WERI-Rb-1 (cell line): Measurements from ENCODE around the gene ARID1B.

Experiments used
- DNase-seq: peaks from one replicate; pipeline ENCODE4 v3.0.0-alpha.2; 2020
- H3K27ac ChIP-seq: fragments of 250-450 bp; sonication (Bioruptor Pico); 2 replicates; pipeline ENCODE4 v1.5.1; 2020; ENCODE audit warnings: mild to moderate bottlenecking, moderate library complexity
- H3K27me3 ChIP-seq: fragments of 250-450 bp; sonication (Bioruptor Pico); 2 replicates; pipeline ENCODE4 v1.5.1; 2021; ENCODE audit warnings: mild to moderate bottlenecking, low read depth, moderate library complexity; ENCODE audit not compliant: insufficient read depth, severe bottlenecking
- H3K36me3 ChIP-seq: fragments of 250-450 bp; sonication (Bioruptor Pico); 2 replicates; pipeline ENCODE4 v1.5.1; 2020; ENCODE audit warnings: mild to moderate bottlenecking, moderate library complexity
- H3K4me3 ChIP-seq: 2 replicates; pipeline ENCODE4 v1.5.1; 2011; ENCODE audit warnings: low read depth, mild to moderate bottlenecking, control low read depth, low read length
- H3K9me3 ChIP-seq: fragments of 250-450 bp; sonication (Bioruptor Pico); 2 replicates; pipeline ENCODE4 v1.5.1; 2021; ENCODE audit warnings: mild to moderate bottlenecking, moderate library complexity; ENCODE audit not compliant: severe bottlenecking
- CTCF ChIP-seq: IDR thresholded peaks from 2 replicates; pipeline ENCODE4 v1.5.1; 2011; ENCODE audit warnings: low read depth, mild to moderate bottlenecking, control low read depth, inconsistent platforms, low read length

Gene ARID1B

GRCh38 chr6:156989159-156989806, 212.1 kb downstream of the ARID1B start:
- H3K9me3 ChIP-seq, result no peaks in the 10 kb centered on the region
- no peak for DNase-seq
- no peak for TF ChIP-seq CTCF
- no peaks in the 10 kb centered on the region for H3K36me3 ChIP-seq
- no peak overlapping the region for H3K27ac ChIP-seq
- no peak overlapping the region for H3K4me3 ChIP-seq
- H3K27me3 ChIP-seq, result no peaks in the 10 kb centered on the region

- Histone ChIP-seq H3K27me3 (no peaks in the 10 kb centered on the region), H3K27ac (no peak overlapping the region), H3K36me3 (no peaks in the 10 kb centered on the region), H3K4me3 (no peak overlapping the region), H3K9me3 (no peaks in the 10 kb centered on the region)
- TF ChIP-seq CTCF, result no peak
- DNase-seq, result no peak
Observed at GRCh38 chr6:156992020-156992804, 215.0 kb downstream of the ARID1B start.

GRCh38 chr6:156993713-156994112, 216.5 kb downstream of the ARID1B start:
- H3K27ac ChIP-seq, result no peak overlapping the region
- no peak overlapping the region for H3K4me3 ChIP-seq

GRCh38 chr6:156994215-156995076, 217.3 kb downstream of the ARID1B start:
- no peak for DNase-seq
- no peak overlapping the region for H3K27ac ChIP-seq

More at GRCh38 chr6:156993713-156994112, 216.5 kb downstream of the ARID1B start:
- TF ChIP-seq CTCF, result no peak
- no peak for DNase-seq
- Histone ChIP-seq H3K9me3 (no peaks in the 10 kb centered on the region), H3K27me3 (no peaks in the 10 kb centered on the region), H3K36me3 (no peaks in the 10 kb centered on the region)

GRCh38 chr6:156995502-156995901, 218.3 kb downstream of the ARID1B start:
- Histone ChIP-seq H3K4me3 (no peak overlapping the region), H3K27me3 (no peaks in the 10 kb centered on the region), H3K9me3 (no peaks in the 10 kb centered on the region), H3K27ac (no peak overlapping the region), H3K36me3 (no peaks in the 10 kb centered on the region)
- no peak for DNase-seq
- no peak for TF ChIP-seq CTCF

More at GRCh38 chr6:156994215-156995076, 217.3 kb downstream of the ARID1B start:
- TF ChIP-seq CTCF, result no peak
- H3K4me3 ChIP-seq, result no peak overlapping the region
- no peaks in the 10 kb centered on the region for H3K36me3 ChIP-seq
- no peaks in the 10 kb centered on the region for H3K27me3 ChIP-seq
- H3K9me3 ChIP-seq, result no peaks in the 10 kb centered on the region
